ENCODE results near the gene GTF2A1L.
A peak's percentile ranks its signal among the peaks of the same experiment; 100 is the strongest.

GTF2A1L gene

GRCh38 chr2:48617618-48618017 lies at the start of gene GTF2A1L:
Gene GTF2A1L, plus strand, starts transcription at chr2:48617856. Its CDS starts 19 bp downstream, at chr2:48617875.
- no peak for DNase-seq
- Mint-ChIP-seq H3K27me3 (peaks cover 13% of the 10 kb centered on the region), H3K4me1 (ENCODE audit: low read depth) (no peaks in the 10 kb centered on the region), H3K27ac (no peak within 1 kb of the TSS), H3K9me3 (no peaks in the 10 kb centered on the region), H3K4me3 (no peak within 1 kb of the TSS), H3K36me3 (ENCODE audit: low read depth) (no peaks in the 10 kb centered on the region)

- peaks cover 3% of the 10 kb centered on the region for H3K27me3 Mint-ChIP-seq
- no peaks in the 10 kb centered on the region for H3K36me3 Mint-ChIP-seq (ENCODE audit: low read depth)
- H3K4me1 Mint-ChIP-seq (ENCODE audit: low read depth): peaks cover 6% of the 10 kb centered on the region
- DNase-seq: no peak
- H3K9me3 Mint-ChIP-seq: no peaks in the 10 kb centered on the region
- peak overlapping the region; percentile 3 for H3K27ac Mint-ChIP-seq
- H3K4me3 Mint-ChIP-seq: no peak overlapping the region
Measured at GRCh38 chr2:48568547-48568946, 49.1 kb upstream of the GTF2A1L start.

- Mint-ChIP-seq H3K36me3 (ENCODE audit: low read depth) (no peaks in the 10 kb centered on the region), H3K4me3 (no peak overlapping the region), H3K27ac (no peak overlapping the region), H3K4me1 (ENCODE audit: low read depth) (peaks cover 9% of the 10 kb centered on the region), H3K27me3 (peaks cover 3% of the 10 kb centered on the region), H3K9me3 (no peaks in the 10 kb centered on the region)
- no peak for DNase-seq
Measured at GRCh38 chr2:48569433-48569832, 48.2 kb upstream of the GTF2A1L start.

GRCh38 chr2:48572816-48573215 lies 44.8 kb upstream of the GTF2A1L start:
- H3K9me3 Mint-ChIP-seq: no peaks in the 10 kb centered on the region
- no peak overlapping the region for H3K27ac Mint-ChIP-seq
- no peaks in the 10 kb centered on the region for H3K27me3 Mint-ChIP-seq
- no peak for DNase-seq
- H3K4me3 Mint-ChIP-seq: no peak overlapping the region
- no peaks in the 10 kb centered on the region for H3K36me3 Mint-ChIP-seq (ENCODE audit: low read depth)
- peaks cover 17% of the 10 kb centered on the region for H3K4me1 Mint-ChIP-seq (ENCODE audit: low read depth)

GRCh38 chr2:48574353-48575287 lies 43.0 kb upstream of the GTF2A1L start:
- Mint-ChIP-seq H3K27me3 (no peaks in the 10 kb centered on the region), H3K9me3 (no peaks in the 10 kb centered on the region), H3K27ac (no peak overlapping the region), H3K4me3 (no peak overlapping the region), H3K36me3 (ENCODE audit: low read depth) (no peaks in the 10 kb centered on the region), H3K4me1 (ENCODE audit: low read depth) (peaks cover 11% of the 10 kb centered on the region)
- no peak for DNase-seq

GRCh38 chr2:48578313-48578712 lies 39.3 kb upstream of the GTF2A1L start:
- no peaks in the 10 kb centered on the region for H3K36me3 Mint-ChIP-seq (ENCODE audit: low read depth)
- H3K9me3 Mint-ChIP-seq: no peaks in the 10 kb centered on the region
- H3K4me1 Mint-ChIP-seq (ENCODE audit: low read depth): peaks cover 11% of the 10 kb centered on the region
- no peaks in the 10 kb centered on the region for H3K27me3 Mint-ChIP-seq
- no peak for DNase-seq
- no peak overlapping the region for H3K27ac Mint-ChIP-seq
- no peak overlapping the region for H3K4me3 Mint-ChIP-seq

- DNase-seq: no peak
- Mint-ChIP-seq H3K27me3 (no peaks in the 10 kb centered on the region), H3K4me3 (no peak overlapping the region), H3K4me1 (ENCODE audit: low read depth) (peaks cover 3% of the 10 kb centered on the region), H3K27ac (no peak overlapping the region), H3K36me3 (ENCODE audit: low read depth) (no peaks in the 10 kb centered on the region), H3K9me3 (no peaks in the 10 kb centered on the region)
Measured at GRCh38 chr2:48583961-48584360, 33.7 kb upstream of the GTF2A1L start.

GRCh38 chr2:48584551-48584950 lies 33.1 kb upstream of the GTF2A1L start:
- Mint-ChIP-seq H3K9me3 (no peaks in the 10 kb centered on the region), H3K27me3 (no peaks in the 10 kb centered on the region), H3K4me1 (ENCODE audit: low read depth) (peaks cover 5% of the 10 kb centered on the region), H3K36me3 (ENCODE audit: low read depth) (no peaks in the 10 kb centered on the region), H3K4me3 (no peak overlapping the region), H3K27ac (no peak overlapping the region)
- DNase-seq: no peak

GRCh38 chr2:48586433-48586832 lies 31.2 kb upstream of the GTF2A1L start:
- Mint-ChIP-seq H3K27me3 (no peaks in the 10 kb centered on the region), H3K4me1 (ENCODE audit: low read depth) (peaks cover 5% of the 10 kb centered on the region), H3K27ac (no peak overlapping the region), H3K36me3 (ENCODE audit: low read depth) (no peaks in the 10 kb centered on the region), H3K9me3 (no peaks in the 10 kb centered on the region), H3K4me3 (no peak overlapping the region)
- no peak for DNase-seq

- no peak overlapping the region for H3K27ac Mint-ChIP-seq
- no peak overlapping the region for H3K4me3 Mint-ChIP-seq
- no peaks in the 10 kb centered on the region for H3K36me3 Mint-ChIP-seq (ENCODE audit: low read depth)
- no peaks in the 10 kb centered on the region for H3K27me3 Mint-ChIP-seq
- no peak for DNase-seq
- no peaks in the 10 kb centered on the region for H3K9me3 Mint-ChIP-seq
- peaks cover 5% of the 10 kb centered on the region for H3K4me1 Mint-ChIP-seq (ENCODE audit: low read depth)
Measured at GRCh38 chr2:48587560-48587959, 30.1 kb upstream of the GTF2A1L start.

- no peaks in the 10 kb centered on the region for H3K36me3 Mint-ChIP-seq (ENCODE audit: low read depth)
Measured at GRCh38 chr2:48587961-48588360, 29.7 kb upstream of the GTF2A1L start.

GRCh38 chr2:48588745-48589144 lies 28.9 kb upstream of the GTF2A1L start:
- no peak for DNase-seq
- H3K4me1 Mint-ChIP-seq (ENCODE audit: low read depth): peaks cover 5% of the 10 kb centered on the region
- no peak overlapping the region for H3K4me3 Mint-ChIP-seq
- no peaks in the 10 kb centered on the region for H3K36me3 Mint-ChIP-seq (ENCODE audit: low read depth)
- no peaks in the 10 kb centered on the region for H3K9me3 Mint-ChIP-seq
- no peak overlapping the region for H3K27ac Mint-ChIP-seq
- no peaks in the 10 kb centered on the region for H3K27me3 Mint-ChIP-seq

More at GRCh38 chr2:48587961-48588360, 29.7 kb upstream of the GTF2A1L start:
- H3K9me3 Mint-ChIP-seq: no peaks in the 10 kb centered on the region
- no peaks in the 10 kb centered on the region for H3K27me3 Mint-ChIP-seq
- peaks cover 5% of the 10 kb centered on the region for H3K4me1 Mint-ChIP-seq (ENCODE audit: low read depth)
- H3K27ac Mint-ChIP-seq: no peak overlapping the region
- no peak overlapping the region for H3K4me3 Mint-ChIP-seq
- DNase-seq: no peak

- Mint-ChIP-seq H3K27ac (no peak overlapping the region), H3K4me1 (ENCODE audit: low read depth) (peaks cover 5% of the 10 kb centered on the region), H3K27me3 (no peaks in the 10 kb centered on the region), H3K9me3 (no peaks in the 10 kb centered on the region), H3K4me3 (no peak overlapping the region), H3K36me3 (ENCODE audit: low read depth) (no peaks in the 10 kb centered on the region)
- DNase-seq: no peak
Measured at GRCh38 chr2:48589170-48589767, 28.4 kb upstream of the GTF2A1L start.

GRCh38 chr2:48590017-48590416 lies 27.6 kb upstream of the GTF2A1L start:
- no peaks in the 10 kb centered on the region for H3K27me3 Mint-ChIP-seq
- H3K4me1 Mint-ChIP-seq (ENCODE audit: low read depth): peaks cover 5% of the 10 kb centered on the region
- DNase-seq: no peak
- no peak overlapping the region for H3K4me3 Mint-ChIP-seq
- H3K27ac Mint-ChIP-seq: no peak overlapping the region
- no peaks in the 10 kb centered on the region for H3K9me3 Mint-ChIP-seq
- H3K36me3 Mint-ChIP-seq (ENCODE audit: low read depth): no peaks in the 10 kb centered on the region

- peaks cover 2% of the 10 kb centered on the region for H3K4me1 Mint-ChIP-seq (ENCODE audit: low read depth)
- H3K4me3 Mint-ChIP-seq: no peak overlapping the region
- no peaks in the 10 kb centered on the region for H3K27me3 Mint-ChIP-seq
Measured at GRCh38 chr2:48592067-48592466, 25.6 kb upstream of the GTF2A1L start.

More at GRCh38 chr2:48592067-48592466, 25.6 kb upstream of the GTF2A1L start:
- no peak for DNase-seq
- Mint-ChIP-seq H3K27ac (no peak overlapping the region), H3K9me3 (no peaks in the 10 kb centered on the region), H3K36me3 (ENCODE audit: low read depth) (no peaks in the 10 kb centered on the region)
